Prostate gland (tissue), 1 donor: Measurements from ENCODE around the gene GPR42.
"Not testable (repeated sequence)": the region's sequence is repeated elsewhere in the genome, so short reads cannot be mapped to it uniquely, and the experiment has no call there.

ENCODE experiments used
- POLR2A ChIP-seq: fragments of 450-650 bp; IDR thresholded peaks from one replicate; pipeline ENCODE4 v1.6.1; 2016; ENCODE audit warnings: antibody characterized with exemption, mild to moderate bottlenecking
- POLR2AphosphoS5 ChIP-seq: sonication (generic); formaldehyde crosslinking; IDR thresholded peaks from one replicate; pipeline ENCODE4 v1.6.1; 2017; ENCODE audit warnings: antibody characterized with exemption

- TF ChIP-seq POLR2AphosphoS5, POLR2A: not testable (repeated sequence)
Measured at GRCh38 chr19:35360081-35360480, 10.8 kb upstream of the GPR42 start.
